Tibial nerve (tissue), 4 donors: ENCODE data around the gene TCF12. TPM values are rescaled to one million over a fixed set of nuclear protein-coding genes. Genes with fewer than 3 reads are reported as not detected.

Experiments
- DNase-seq, 2 donors: peaks; one replicate each; pipeline ENCODE4 v3.0.0-alpha.2; 2019; ENCODE audit warnings: low spot score in 2 of 2
- H3K27ac ChIP-seq, 4 donors: fragments of 200-600 bp; sonication (generic) in 3 of 4; one replicate each; pipeline ENCODE4 v1.5.1; 2017 to 2019; ENCODE audit warnings: mild to moderate bottlenecking in 1 of 4
- H3K27me3 ChIP-seq, 2 donors: fragments of 200-600 bp; sonication (generic) in 1 of 2; one replicate each; pipeline versions ENCODE4 v1.5.1 to v1.6.0; 2017 to 2019
- H3K36me3 ChIP-seq, 3 donors: fragments of 200-600 bp; sonication (generic); one replicate each; pipeline ENCODE4 v1.5.1; 2018 to 2019
- H3K4me1 ChIP-seq, 4 donors: fragments of 200-600 bp; sonication (generic) in 3 of 4; one replicate each; pipeline ENCODE4 v1.5.1; 2017 to 2019
- H3K4me3 ChIP-seq, 4 donors: fragments of 200-600 bp; sonication (generic) in 3 of 4; one replicate each; pipeline ENCODE4 v1.5.1; 2017 to 2019; ENCODE audit warnings: mild to moderate bottlenecking in 1 of 4, moderate library complexity in 1 of 4
- H3K9me3 ChIP-seq, 4 donors: fragments of 200-600 bp; sonication (generic) in 3 of 4; one replicate each; pipeline ENCODE4 v1.5.1; 2017 to 2019
- CTCF ChIP-seq, 5 experiments: fragments of 200-600 bp in 3 of 5; fragments of 450-650 bp in 2 of 5; sonication (generic) in 3 of 5; IDR thresholded peaks; one replicate each; pipeline ENCODE4 v1.5.1; 2016 to 2019; ENCODE audit warnings: antibody characterized with exemption in 5 of 5, mild to moderate bottlenecking in 3 of 5, moderate library complexity in 2 of 5
- EP300 ChIP-seq, 2 donors: sonication (generic); formaldehyde crosslinking; IDR thresholded peaks; one replicate each; pipeline ENCODE4 v1.6.1; 2017; ENCODE audit warnings: antibody characterized with exemption in 2 of 2, mild to moderate bottlenecking in 1 of 2
- POLR2A ChIP-seq, 2 donors: fragments of 450-650 bp; IDR thresholded peaks; one replicate each; pipeline ENCODE4 v1.6.1; 2017; ENCODE audit warnings: antibody characterized with exemption in 2 of 2, mild to moderate bottlenecking in 2 of 2, moderate library complexity in 2 of 2
- WGBS, 2 donors: methylation state at CpG; one replicate each; pipeline ENCODE4 v1.1.5; 2018; 5-methylcytosine and 5-hydroxymethylcytosine counted together
- total RNA-seq, 4 donors: library from RNA; depleted of rRNA; stranded (reverse); fragments of >200 nt; gene quantifications; one replicate each; pipeline ENCODE4 v1.1.0, GENCODE V29; 2016

Gene TCF12
- total RNA-seq, 4 donors from 2014 or later: 117 to 181 (median 174) TPM

GRCh38 chr15:57100136-57100539 lies 181.7 kb downstream of the TCF12 start:
- Histone ChIP-seq H3K27me3 (no peaks in the 10 kb centered on the region), H3K4me1 (peaks cover 0 to 21% (median 0%) of the 10 kb centered on the region in 4 donors), H3K9me3 (no peaks in the 10 kb centered on the region), H3K27ac (no peak overlapping the region), H3K4me3 (no peak overlapping the region), H3K36me3 (no peaks in the 10 kb centered on the region)
- DNase-seq: no peak
- 90 to 94% methylated on average over 4 of the region's 4 CpGs for WGBS, 2 donors
- no peak for TF ChIP-seq POLR2A (IDR thresholded peaks at IDR 0.05)
- TF ChIP-seq EP300 (IDR thresholded peaks at IDR 0.05): no peak
- no peak for TF ChIP-seq CTCF (IDR thresholded peaks at IDR 0.05)

GRCh38 chr15:57102858-57103257 lies 184.4 kb downstream of the TCF12 start:
- TF ChIP-seq POLR2A (IDR thresholded peaks at IDR 0.05) (no peak), EP300 (IDR thresholded peaks at IDR 0.05) (no peak), CTCF (IDR thresholded peaks at IDR 0.05) (no peak)
- no peaks in the 10 kb centered on the region for H3K9me3 ChIP-seq
- H3K27me3 ChIP-seq: no peaks in the 10 kb centered on the region
- no peak for DNase-seq
- no peaks in the 10 kb centered on the region for H3K36me3 ChIP-seq
- no peak overlapping the region for H3K27ac ChIP-seq
- no peak overlapping the region for H3K4me3 ChIP-seq
- H3K4me1 ChIP-seq: peaks cover 0 to 7% (median 0%) of the 10 kb centered on the region in 4 donors
- WGBS, 2 donors: 62 to 68% methylated on average over 5 of the region's 5 CpGs

GRCh38 chr15:57108296-57108695 lies 189.9 kb downstream of the TCF12 start:
- Histone ChIP-seq H3K36me3 (no peaks in the 10 kb centered on the region), H3K9me3 (no peaks in the 10 kb centered on the region), H3K4me1 (peaks cover 0 to 2% (median 0%) of the 10 kb centered on the region in 4 donors), H3K27ac (no peak overlapping the region), H3K27me3 (no peaks in the 10 kb centered on the region), H3K4me3 (no peak overlapping the region)
- DNase-seq: no peak
- TF ChIP-seq EP300 (IDR thresholded peaks at IDR 0.05) (no peak), POLR2A (IDR thresholded peaks at IDR 0.05) (no peak), CTCF (IDR thresholded peaks at IDR 0.05) (no peak)
- WGBS, 2 donors: 97 to 98% methylated on average over 2 of the region's 2 CpGs

DNA sequence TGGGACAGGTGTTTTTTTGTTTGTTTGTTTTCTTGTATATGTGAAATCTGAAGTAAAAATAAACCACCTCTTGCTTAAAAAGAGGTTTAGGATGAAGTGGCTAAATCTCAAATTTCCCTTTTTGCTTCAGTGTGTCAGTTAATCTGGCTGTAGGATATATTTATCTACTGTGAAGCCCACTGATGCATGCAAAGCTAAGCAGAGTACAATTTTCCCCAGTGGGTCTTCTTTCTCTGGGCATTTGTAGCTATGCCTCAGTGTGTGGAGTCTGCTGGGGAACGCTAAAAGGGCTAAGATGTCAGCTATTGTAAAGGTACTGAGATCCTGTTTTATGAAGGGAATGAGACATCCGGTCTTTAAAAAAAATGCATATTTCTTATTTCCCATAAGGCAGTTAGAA lies 190.6 kb downstream of the TCF12 start:
- Histone ChIP-seq H3K4me3 (no peak overlapping the region), H3K36me3 (no peaks in the 10 kb centered on the region), H3K27ac (no peak overlapping the region), H3K27me3 (no peaks in the 10 kb centered on the region), H3K4me1 (peaks cover 0 to 6% (median 1%) of the 10 kb centered on the region in 4 donors), H3K9me3 (no peaks in the 10 kb centered on the region)
- TF ChIP-seq POLR2A (IDR thresholded peaks at IDR 0.05) (no peak), CTCF (IDR thresholded peaks at IDR 0.05) (no peak), EP300 (IDR thresholded peaks at IDR 0.05) (no peak)
- WGBS, 2 donors: 81 to 90% methylated on average over 2 of the region's 2 CpGs
- DNase-seq: no peak

DNA sequence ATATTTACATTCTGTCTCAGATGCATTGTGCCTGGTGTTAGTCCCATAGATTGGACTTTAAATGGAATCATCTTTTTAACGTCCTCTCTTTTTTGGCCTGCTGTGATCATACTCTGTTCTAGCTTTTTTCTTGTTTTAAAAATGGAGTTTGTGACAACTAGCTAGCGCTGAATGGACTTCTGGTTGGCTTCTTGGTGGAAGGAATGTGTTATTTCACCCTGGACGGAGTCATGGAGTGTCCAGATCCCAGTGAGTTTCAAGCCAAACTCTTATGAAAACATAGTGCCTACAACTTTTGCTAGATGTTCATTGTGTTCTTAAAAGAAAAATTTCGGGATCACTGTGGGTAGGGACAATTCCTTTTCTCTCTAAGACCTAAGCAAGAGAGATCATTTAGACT lies 192.6 kb downstream of the TCF12 start:
- Histone ChIP-seq H3K4me3 (no peak overlapping the region), H3K27ac (no peak overlapping the region), H3K9me3 (no peaks in the 10 kb centered on the region), H3K4me1 (peaks cover 0 to 12% (median 5%) of the 10 kb centered on the region in 4 donors), H3K27me3 (no peaks in the 10 kb centered on the region), H3K36me3 (no peaks in the 10 kb centered on the region)
- TF ChIP-seq EP300 (IDR thresholded peaks at IDR 0.05): no peak
- TF ChIP-seq CTCF (IDR thresholded peaks at IDR 0.05): no peak
- TF ChIP-seq POLR2A (IDR thresholded peaks at IDR 0.05): no peak
- 91 to 94% methylated on average over 4 of the region's 4 CpGs for WGBS, 2 donors
- DNase-seq: no peak
